DOHH2 (cell line): ENCODE results near the gene RGL3.

Experiments used
- CTCF ChIP-seq: fragments of 200-600 bp; sonication (generic); IDR thresholded peaks from one replicate; pipeline ENCODE4 v1.5.1; 2014; ENCODE audit warnings: antibody characterized with exemption, mild to moderate bottlenecking, low read depth, low read length; ENCODE audit not compliant: poor library complexity, severe bottlenecking
- EZH2phosphoT487 ChIP-seq: fragments of 200-600 bp; sonication (generic); IDR thresholded peaks from 2 replicates; pipeline ENCODE4 v1.6.1; 2017; ENCODE audit warnings: borderline replicate concordance, mild to moderate bottlenecking, antibody characterized with exemption, low read length, moderate library complexity, mixed read lengths

- TF ChIP-seq CTCF (peak; percentile 88), EZH2phosphoT487 (no peak)
Observed at GRCh38 chr19:11446652-11447301, 27.7 kb upstream of the RGL3 start.
